Measurements from ENCODE around the gene TCAF1.

The TCAF1 gene, protein sequence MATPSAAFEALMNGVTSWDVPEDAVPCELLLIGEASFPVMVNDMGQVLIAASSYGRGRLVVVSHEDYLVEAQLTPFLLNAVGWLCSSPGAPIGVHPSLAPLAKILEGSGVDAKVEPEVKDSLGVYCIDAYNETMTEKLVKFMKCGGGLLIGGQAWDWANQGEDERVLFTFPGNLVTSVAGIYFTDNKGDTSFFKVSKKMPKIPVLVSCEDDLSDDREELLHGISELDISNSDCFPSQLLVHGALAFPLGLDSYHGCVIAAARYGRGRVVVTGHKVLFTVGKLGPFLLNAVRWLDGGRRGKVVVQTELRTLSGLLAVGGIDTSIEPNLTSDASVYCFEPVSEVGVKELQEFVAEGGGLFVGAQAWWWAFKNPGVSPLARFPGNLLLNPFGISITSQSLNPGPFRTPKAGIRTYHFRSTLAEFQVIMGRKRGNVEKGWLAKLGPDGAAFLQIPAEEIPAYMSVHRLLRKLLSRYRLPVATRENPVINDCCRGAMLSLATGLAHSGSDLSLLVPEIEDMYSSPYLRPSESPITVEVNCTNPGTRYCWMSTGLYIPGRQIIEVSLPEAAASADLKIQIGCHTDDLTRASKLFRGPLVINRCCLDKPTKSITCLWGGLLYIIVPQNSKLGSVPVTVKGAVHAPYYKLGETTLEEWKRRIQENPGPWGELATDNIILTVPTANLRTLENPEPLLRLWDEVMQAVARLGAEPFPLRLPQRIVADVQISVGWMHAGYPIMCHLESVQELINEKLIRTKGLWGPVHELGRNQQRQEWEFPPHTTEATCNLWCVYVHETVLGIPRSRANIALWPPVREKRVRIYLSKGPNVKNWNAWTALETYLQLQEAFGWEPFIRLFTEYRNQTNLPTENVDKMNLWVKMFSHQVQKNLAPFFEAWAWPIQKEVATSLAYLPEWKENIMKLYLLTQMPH

DNA sequence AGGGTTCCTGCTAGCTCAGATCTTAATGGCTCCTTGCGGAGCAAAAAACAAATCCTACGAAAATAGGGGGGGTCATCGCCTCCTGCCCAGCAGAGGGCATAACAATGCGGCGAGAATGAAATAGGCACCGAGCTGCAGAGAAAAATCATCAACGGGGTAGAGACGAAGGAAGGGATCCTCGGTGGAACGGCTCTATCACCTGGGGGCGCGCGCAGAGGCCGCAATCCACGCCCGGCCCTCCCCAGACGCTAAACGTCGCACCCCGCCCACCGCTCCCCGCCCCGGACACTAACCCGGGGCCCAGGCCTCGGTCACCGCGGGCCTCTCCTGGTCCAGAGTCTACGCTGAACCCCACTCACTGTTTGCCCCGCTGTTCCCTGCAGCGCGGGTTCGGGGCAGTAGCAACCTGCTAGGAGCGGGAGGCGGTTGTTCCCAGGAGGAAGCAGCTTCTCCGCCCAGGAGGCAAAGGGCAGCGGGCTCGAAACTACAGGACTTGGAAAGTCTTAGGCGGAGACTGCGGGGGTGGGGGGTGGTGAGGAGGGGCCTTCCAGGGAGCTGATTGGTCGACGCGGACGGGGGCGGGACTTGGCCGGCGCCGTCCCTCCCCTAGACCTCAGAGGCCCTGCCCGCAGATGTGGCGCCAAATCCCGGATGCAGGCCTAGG is at the start of gene TCAF1:
Gene TCAF1, minus strand, starts transcription at position 509 of the 664 bp plus-strand sequence. CDS start 25,568 bp downstream, outside the sequence.
- peak; percentile 95 for DNase-seq (ENCODE audit: low spot score)

DNA sequence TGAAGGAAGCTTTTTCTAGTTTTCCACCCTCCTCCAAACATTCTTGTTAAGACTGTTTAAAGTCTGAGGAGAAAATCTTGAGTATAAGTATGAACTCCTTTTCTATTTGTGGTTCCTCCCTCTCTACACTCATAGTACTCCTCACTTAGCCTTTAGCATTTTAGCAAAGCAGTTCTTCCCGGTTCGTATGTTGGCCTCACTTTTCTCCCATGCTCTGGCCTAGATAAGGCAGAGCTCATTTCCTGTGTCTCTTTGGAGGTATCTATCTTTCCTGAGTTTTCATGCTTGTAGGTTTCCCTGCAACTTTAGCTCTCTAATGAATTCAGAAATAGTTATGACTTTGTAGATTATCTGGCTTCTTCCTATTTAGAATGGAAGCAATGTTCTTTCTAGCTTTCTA is 46.8 kb upstream of the TCAF1 start:
- no peak for DNase-seq (ENCODE audit: low spot score)

DNA sequence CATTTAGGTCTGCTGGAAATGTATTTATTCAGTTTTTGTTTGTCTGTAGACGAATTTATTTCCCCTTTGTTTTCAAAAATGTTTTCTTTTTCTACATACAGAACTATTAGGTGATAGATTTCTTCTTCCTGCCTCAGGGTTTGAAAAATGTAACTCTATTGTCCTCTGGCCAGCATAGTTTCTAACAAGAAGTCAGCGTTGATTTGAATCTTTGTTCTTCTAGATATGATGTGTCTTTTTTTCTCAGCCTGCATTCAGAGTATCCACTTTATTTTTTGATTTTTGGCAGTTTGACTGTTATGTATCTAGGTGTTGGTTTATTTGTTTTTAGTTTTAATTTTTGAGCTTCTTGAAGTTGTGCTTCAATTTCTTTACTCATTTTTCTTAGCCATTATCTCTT is 45.1 kb upstream of the TCAF1 start:
- DNase-seq (ENCODE audit: low spot score): no peak

DNA sequence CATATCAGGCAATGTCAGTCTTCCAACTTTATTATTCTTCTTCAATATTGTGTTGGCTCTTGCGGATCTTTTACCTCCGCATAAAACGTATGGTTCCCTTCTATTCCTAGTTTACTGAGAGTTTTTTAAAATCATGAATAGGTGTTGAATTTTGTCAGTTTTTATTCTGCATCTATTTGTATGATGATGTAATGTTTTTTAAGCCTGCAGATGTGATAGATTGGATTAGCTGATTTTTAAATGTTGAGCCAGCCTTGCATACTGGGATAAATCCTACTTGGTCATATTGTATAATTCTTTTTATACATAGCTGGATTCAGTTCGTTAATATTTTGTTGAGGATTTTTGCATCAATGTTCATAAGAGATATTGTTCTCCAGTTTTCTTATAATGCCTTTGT is 43.4 kb upstream of the TCAF1 start:
- no peak for DNase-seq (ENCODE audit: low spot score)

DNA sequence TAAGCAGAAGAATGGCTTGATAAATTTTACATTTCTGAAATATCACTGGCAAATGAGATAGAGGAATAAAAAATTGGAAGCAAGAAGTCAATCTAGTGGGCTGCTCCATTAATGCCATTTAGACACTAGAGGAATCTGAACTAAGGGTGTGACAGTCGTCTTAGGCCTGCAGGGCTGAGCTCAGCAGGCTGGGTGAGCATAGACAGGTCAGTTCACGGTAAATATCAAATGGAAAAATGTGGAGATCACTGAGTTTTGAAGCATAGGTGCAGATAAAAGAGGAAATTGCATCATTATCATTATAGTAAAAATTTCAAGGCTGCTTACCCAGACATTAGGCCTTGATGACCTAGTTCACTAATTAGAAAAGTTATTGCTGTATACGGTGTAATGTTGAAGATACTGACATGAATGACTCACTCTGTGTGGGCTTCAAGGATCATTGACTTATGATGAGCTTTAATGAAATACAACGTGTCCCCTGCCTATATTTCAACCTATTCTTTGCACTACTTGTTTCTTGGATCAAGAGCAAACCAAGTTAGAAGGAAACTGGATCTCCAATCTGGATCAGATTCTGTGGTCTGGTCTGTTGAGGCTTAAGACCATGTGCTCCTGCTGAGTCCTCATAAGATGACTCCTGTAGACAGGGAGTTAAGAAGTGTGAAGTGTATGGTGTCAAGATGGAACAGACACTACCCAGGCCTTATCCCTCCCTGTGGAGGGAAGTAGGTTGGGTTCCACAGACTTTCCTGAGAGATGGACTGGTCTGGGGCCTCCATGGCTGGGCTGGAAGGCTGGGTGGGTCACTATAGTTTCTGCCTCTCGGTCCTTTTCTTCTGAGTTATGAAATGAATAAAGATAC is 36.6 kb upstream of the TCAF1 start:
- DNase-seq (ENCODE audit: low spot score): no peak

DNA sequence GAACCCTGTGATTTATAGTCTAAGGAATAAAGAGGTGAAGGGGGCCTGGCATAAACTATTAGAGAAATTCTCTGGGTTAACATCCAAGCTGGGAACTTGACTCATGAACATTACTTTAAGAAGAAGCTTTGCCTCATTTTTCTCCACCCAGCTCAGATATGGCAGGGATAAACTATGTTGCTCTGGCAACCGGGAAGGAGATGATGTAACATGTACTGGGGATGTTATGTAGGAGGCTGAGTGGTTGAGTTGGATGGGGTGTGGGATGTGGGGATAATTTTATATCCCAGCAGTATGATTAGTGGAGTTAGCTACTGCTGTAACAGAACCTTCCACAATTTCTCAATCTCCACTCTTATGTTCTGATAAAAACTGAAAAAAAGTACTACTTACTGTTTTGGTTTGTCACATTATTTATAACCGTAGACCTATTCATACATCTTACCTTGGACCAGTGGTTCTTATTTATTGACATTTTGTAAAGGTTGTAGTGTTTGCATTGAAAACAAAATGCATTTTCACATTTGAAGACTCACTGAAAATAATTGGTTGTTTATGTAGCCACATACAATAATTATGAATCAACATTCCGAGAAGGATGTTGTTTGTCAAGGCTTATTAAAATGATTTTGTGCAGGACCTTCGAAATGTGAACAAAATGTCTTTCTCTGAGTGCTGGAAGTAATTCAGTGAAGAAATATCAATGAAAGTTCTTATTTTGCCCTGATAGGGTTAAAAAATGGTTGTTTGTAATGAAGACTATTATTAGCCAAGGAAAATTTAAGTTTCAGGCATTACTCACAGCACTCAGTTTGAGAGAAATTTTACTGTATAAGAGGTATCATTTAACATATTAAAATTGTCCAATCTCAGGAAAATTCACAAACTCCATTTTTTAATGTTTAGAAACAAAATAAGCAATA is 34.4 kb upstream of the TCAF1 start:
- DNase-seq (ENCODE audit: low spot score): no peak

DNA sequence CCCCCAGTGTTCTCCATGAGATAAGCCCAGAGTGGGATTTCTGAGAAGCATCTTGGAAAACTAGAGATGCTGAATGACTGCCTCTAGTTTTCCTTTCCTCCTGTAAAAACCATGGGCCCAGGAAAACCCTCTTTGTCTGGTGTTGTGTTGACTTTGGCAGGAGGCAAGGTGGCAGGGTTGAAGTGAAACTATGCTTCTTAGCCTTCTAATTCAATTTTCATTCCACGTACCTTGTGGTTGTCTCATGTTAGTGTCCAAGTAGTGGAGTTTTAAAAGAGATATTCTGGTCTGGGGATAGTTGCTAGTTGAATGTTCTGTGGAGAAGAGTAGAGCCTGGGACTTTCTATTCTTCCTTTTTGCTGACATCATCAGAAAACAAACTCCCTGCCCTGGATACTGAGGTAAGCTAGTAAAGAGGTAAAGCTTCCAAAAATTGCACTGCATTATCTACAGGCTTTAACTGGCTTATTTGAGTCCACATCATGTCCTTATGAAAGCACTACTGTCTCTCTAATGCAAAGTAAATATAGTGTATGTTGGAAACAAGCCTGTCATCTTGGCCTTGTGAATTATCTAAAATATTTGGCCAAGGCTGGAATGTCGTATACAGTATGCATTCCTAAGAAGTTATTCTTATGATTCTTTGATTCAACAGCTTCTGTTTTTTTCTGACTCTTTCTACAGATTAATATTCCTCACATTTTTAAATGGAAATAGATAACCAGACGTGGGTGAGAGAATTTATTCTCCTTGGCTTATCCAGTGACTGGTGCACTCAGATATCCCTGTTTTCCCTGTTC is 32.8 kb upstream of the TCAF1 start, which contains the start of gene OR2F2:
Gene OR2F2, plus strand, starts transcription at position 708 of the 800 bp plus-strand sequence. Its CDS starts 0 bp downstream, at position 708.
- no peak for DNase-seq (ENCODE audit: low spot score)

DNA sequence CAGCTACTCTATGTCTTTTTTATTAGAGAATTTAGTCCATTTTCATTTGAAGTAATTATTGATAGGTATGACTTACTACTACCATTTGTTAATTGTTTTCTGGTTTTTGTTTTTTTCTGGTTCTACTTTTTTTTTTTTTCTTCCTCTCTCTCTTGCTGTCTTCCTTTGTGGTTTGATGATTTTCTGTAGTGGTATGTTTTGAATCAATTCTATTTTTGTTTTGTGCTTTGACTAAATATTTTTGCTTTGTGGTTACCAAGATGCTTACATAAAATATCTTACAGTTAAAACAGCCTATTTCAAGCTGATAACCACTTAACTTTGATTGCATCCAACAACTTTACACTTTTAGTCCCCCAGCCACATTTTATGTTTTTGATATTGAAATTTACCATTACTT is 29.8 kb upstream of the TCAF1 start:
- no peak for DNase-seq (ENCODE audit: low spot score)

DNA sequence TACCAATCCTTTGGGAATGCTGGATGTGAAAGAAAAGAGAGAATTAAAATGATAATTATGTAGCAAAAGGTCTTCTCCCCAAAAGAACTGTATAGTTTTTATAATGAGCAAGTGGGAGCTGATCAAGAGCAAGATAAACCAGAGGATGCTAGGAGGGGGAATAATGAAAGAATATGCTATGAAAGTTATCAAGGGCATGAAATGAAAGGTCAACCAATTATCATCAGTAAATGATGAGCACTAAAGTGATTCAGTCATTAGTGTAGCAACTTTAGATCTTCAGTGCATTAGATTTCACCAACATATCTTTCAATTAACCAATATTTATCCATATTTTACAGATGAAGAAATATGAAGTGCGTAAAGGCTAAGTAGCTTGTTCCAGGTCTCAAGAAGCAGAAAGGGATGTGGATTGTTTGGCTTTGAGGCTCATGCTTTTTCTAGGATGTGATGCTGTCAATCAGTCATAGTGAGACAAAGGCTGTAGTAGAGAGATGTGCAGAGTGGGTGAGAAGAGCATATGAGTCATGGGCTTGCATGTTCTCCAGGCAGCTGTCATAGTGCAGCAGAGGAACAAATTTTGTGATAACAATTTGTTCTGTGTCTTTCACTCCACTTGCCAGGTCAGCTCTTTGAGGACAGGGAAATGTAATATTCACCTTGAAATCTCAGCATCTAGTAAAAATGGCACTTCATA is 27.4 kb upstream of the TCAF1 start:
- no peak for DNase-seq (ENCODE audit: low spot score)

DNA sequence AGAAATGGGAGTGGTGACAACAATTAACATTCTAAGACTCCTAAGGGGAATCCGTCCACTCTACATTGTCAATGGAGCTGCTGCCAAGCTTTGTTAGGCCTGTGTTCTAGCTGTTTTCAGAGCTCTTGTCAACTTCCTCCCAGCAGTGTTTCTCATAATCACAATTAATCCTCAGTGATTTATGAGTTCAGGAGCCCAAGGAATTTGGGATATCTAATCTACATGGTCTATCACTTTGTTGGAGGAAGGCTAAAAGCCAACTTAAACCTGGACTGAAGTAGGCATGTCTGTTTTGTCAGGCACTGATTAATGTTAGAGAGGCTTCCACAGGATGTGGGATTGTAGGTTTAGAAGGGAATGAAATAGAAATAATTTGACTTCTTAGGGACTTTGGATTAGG is 22.9 kb upstream of the TCAF1 start:
- DNase-seq (ENCODE audit: low spot score): no peak

DNA sequence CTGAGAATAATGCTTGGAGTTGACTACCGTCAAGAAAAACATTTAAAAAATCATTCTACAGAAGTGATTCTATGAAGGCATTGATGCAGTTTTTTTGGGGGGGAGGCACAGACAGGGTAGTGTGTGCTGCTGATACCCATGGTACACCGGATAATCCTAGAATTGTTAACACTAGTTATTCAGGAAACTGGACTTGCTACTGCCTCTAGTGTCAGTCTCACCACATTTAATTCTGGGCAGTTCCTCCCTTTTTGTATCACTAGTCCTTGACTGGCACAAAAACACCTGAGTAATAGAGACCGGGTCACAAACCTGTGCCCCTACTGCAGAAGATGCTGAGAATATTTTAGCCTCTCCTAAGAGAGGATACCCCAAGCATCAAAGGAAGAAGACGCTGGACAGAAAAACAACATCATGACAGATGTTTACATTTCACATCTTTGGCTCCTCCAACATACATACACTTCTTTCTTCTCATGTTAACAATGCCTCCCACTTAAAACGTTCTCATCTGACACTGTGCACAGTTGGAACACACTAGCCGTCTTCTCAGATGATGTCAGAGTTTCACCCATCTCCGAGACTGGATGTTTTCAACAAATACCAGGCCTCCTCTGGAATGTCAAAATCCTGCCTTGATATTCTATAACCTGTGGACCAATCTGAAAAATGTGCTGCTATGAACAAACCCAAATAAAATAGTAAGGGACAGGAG is 13.1 kb upstream of the TCAF1 start:
- DNase-seq (ENCODE audit: low spot score): no peak

DNA sequence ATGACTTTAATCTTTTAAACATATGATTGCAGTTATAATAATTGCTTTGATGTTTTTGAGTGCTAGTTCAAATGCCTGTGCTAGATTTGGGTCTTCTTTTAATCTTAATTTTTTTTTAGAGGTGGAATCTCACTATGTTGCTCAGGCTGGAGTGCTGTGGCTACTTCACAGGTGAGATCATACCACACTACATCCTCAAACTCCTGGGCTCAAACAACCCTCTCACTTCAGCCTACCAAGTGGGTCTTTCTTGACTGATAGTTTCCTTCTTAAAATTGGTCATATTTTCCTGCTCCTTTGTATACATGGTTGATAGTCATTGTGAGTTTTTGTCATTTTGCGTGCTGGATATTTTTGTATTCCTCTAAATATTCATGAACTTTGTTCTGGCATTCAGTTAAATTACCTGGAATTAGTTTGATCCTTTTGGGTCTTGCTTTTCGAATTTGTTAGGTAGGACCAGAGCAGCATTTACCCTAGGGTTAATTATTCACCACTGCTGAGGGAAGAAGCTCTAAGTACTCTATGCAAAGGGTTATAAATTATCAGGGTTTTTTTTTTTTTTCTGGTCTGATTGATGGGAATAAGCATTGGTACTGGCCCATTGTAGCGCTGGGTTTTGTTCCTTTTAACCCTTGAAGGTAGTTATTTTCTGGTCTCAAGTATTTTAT is 12.1 kb upstream of the TCAF1 start:
- DNase-seq (ENCODE audit: low spot score): no peak

DNA sequence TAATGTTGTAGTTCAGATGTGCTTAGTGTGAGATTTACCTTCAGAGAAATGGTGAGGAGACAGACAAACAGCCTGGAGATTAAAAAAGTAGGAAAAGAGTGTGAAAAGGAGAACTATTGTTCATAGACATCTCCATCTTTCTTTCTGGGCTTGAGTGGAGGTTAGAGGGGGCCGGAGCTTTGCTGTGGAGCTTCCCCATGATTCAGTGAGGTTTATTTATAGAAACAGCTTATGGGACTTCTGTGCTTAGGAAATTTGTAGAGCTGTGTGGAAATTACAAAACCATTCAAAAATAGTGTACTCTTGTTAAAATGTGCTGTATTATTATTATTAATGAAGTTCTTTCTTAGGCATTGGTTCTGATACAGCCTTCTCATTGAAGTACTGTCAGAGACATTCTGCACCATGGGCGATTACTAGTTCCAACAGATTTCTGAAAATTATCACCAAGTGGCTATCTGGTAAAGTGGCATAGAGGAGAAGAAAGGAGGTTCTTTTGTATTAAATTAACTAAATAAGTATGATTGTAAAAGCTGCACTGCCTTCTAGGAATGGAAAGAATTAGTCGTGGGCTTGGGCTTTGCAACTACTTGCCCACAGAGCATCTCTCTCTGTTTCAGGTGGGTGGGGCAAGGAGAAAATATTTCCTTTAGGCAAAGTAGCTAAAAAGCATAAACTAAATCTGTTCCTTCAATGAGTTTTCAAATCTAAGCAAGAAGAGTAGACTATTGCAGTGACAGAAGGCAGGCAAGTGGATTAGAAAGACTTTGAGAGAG is 8.7 kb upstream of the TCAF1 start:
- DNase-seq (ENCODE audit: low spot score): no peak

DNA sequence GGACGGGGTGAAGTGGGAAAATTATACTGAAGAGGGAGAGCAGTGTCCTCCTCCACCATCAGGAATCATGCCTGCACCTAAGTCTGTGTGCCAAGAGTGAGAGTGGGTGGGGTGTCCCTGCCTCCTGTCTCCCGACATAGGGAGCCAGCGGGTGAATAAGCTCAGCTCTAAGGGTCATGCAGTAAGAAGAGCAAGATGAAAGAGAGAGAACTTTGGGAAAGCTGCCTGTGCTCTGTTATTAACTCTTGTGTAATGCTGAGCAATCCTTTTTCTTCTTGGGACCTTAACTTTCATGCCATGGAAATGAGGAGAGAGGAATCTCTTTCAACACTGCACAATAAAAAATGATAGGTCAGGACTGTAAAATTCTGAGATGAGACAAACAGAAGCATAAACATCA is 7.9 kb upstream of the TCAF1 start:
- DNase-seq (ENCODE audit: low spot score): no peak

DNA sequence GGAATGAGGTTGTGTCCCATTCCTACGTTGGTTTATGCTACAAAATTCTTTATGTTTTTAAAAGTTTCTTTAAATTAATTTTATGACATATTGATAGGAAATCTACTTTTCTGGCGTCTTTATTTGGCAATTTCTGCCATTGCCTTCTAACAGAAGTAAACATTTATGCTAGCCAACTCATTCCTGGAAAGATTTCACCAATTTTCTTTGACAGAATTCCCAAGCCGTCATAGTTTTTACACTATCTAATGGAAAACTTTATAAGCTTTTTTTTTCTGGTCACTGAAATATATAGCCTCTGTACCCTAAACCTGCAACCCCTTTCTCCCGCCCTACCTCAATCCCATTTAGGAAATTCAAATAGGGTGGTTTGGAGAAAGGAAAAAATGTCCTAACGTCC is 6.1 kb upstream of the TCAF1 start:
- no peak for DNase-seq (ENCODE audit: low spot score)

DNA sequence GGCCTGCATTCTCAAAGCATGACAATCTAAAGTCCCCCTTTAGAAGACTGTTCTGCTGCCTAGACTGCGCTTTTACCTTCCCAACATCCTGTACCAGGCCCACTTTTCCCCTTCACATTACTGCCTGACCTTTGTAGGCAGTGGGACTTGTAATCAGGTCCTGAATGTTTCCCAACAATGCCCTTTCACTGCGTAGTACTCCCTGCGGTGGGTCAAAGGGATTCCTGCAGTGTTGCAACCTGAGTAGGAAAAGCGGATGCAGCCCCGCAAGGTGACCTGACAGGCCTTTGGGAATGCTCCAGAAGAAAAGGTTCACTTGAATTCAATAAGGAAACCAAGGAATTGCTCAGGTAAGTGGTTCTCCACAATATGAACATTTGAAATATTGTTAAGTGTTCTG is 4.9 kb upstream of the TCAF1 start:
- DNase-seq (ENCODE audit: low spot score): no peak

DNA sequence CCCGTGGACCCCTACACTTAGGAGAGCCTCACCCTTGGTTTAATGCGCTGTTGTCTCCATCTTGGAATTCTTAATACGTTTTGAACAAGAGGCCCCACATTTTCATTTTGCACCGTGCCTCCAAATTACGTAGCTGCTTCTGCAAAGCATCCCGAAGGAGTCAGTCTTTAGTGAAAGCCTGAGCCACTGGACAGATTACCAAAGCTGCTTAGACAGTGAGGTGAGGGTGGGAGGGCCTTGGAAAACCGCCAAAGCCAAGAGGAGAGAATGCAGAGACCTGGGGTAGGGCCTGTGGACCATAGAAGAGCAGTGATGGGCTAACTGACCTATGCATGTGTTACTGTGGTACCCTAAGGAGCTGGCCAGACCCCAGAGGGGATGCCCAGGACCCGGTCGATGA is 4.2 kb upstream of the TCAF1 start:
- DNase-seq (ENCODE audit: low spot score): no peak

Measured in ecto neural progenitor cell (in vitro differentiated cells).